Measurements from ENCODE around the gene COX8C.

DNA sequence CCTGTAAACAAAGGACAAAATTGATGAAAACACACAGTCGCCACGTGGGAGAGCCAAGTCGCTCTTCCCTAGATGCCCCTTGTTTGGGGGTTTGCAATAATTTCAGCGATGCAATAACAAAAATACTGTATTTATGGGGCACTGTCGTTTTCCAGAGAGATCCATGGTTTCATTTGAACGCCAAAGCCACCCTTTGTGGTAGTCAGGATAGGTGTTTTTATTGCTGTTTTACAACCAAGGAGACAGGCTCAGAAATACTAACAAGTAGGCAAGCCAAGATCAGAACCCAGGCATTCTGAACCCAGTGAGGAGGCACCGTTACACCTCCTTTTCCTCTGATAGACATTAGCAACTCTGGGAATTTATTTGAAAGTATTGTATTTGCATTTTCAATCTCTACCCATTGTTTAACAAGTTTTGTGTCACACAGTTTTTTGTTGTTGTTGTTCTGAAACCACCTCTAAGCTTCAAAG is 13.3 kb upstream of the COX8C start:
- TF ChIP-seq, protein P1, sequence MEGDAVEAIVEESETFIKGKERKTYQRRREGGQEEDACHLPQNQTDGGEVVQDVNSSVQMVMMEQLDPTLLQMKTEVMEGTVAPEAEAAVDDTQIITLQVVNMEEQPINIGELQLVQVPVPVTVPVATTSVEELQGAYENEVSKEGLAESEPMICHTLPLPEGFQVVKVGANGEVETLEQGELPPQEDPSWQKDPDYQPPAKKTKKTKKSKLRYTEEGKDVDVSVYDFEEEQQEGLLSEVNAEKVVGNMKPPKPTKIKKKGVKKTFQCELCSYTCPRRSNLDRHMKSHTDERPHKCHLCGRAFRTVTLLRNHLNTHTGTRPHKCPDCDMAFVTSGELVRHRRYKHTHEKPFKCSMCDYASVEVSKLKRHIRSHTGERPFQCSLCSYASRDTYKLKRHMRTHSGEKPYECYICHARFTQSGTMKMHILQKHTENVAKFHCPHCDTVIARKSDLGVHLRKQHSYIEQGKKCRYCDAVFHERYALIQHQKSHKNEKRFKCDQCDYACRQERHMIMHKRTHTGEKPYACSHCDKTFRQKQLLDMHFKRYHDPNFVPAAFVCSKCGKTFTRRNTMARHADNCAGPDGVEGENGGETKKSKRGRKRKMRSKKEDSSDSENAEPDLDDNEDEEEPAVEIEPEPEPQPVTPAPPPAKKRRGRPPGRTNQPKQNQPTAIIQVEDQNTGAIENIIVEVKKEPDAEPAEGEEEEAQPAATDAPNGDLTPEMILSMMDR (IDR thresholded peaks at IDR 0.05; ENCODE audit: low read depth, low read length, poor library complexity, severe bottlenecking) = no peak
- TF ChIP-seq EZH2phosphoT487 (IDR thresholded peaks at IDR 0.05; ENCODE audit: borderline replicate concordance, low read length) = no peak

Data from DOHH2 (cell line).